GM15510 (cell line): ENCODE data around the gene TFAP2A.

Experiments used
- POLR2A ChIP-seq: IDR thresholded peaks from 3 replicates; pipeline ENCODE4 v1.6.1; 2011; ENCODE audit warnings: borderline replicate concordance; ENCODE audit not compliant: insufficient read length; ENCODE audit errors: extremely low read depth

The TFAP2A gene

DNA sequence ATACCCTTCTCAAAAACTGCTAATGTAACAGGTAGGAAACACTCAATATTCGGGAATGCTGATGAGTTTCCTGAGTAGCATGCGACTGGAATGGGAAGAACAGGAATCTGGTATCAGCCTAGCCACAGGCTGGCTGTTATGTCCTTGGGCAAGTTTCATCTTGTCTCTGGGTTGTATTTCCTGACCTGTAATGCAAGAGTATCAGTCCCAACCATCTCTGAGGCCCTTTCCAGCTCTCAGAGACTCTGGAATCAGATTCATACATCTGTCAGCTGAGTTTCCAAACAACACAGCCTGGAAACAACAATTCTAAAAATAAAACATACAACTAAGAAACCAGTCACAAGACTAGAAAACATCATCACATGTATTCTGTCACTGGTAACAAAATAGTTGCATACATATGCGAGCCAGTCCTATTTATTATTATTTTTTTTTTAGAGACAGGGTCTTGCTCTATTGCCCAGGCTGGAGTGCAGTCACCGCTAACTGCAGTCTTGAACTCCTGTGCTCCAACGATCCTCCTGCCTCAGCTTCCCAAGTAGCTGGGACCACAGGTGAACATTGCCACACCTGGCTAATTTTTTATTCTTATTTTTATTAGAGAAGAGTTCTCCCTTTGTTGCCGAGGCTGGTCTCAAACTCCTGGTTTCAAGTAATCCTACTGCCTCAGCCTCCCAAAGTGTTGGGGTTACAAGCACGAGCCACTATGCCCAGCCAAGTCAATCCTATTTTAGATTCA lies 16.7 kb upstream of the TFAP2A start:
- no peak for TF ChIP-seq POLR2A

DNA sequence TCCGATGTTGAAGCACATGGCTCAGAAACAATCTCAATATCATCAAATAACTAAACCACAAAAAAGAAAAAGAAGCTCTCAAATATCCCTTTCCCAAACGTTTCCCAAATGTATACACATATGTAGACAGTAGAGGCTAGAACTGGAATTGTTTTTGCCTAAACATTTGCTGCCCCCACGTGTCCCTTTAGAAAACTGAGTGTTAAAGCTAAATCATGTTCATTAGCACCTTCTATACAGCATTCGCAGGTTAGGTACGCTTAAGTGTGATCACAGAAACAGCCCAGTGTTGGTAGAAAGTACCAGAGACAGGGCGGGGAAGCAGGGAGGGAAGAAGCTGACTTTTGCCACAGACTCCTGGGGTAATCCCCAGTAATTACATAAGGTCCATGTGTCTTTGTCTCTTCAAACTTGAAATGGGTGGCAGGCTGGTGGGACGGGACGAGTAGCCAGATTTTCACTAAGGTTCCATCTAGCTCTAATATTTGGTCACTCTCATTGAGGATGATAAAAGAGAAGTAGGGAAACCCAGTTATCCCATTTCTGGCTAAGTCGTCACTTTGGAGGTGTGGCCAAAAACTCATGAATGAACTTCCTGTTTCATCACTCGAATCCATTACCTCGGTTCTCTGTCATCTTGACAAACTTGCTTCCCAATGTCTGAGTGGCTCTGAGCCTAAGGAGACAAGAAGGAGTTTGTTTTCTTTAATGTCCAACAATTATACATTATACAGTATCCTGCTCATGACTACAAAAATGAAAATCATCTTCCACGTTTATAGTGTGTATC lies 15.0 kb upstream of the TFAP2A start:
- no peak for TF ChIP-seq POLR2A

DNA sequence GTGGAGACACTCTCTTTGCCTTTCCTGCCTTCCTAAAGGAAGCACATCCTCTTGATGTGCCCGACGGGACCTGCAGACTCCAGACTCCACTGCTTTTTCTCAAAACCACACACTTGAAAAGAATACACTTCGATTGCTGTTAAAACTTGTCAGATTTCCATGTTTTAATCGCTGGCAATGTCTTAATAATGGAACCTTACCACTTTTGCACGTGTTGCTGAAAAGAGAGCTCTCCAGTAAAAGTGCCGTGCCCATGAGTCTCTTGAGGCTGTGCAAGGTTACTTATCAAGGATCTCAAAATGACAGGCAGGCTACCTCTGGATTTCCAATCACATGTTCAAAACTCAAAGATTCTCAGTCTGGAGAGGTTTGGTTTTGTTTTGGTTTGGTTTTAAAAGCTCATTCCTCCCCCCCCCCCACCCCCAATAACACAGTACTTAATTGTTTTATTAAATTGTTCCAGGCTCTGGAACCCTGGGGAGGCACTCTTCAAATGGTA lies 12.0 kb upstream of the TFAP2A start:
- no peak for TF ChIP-seq POLR2A

DNA sequence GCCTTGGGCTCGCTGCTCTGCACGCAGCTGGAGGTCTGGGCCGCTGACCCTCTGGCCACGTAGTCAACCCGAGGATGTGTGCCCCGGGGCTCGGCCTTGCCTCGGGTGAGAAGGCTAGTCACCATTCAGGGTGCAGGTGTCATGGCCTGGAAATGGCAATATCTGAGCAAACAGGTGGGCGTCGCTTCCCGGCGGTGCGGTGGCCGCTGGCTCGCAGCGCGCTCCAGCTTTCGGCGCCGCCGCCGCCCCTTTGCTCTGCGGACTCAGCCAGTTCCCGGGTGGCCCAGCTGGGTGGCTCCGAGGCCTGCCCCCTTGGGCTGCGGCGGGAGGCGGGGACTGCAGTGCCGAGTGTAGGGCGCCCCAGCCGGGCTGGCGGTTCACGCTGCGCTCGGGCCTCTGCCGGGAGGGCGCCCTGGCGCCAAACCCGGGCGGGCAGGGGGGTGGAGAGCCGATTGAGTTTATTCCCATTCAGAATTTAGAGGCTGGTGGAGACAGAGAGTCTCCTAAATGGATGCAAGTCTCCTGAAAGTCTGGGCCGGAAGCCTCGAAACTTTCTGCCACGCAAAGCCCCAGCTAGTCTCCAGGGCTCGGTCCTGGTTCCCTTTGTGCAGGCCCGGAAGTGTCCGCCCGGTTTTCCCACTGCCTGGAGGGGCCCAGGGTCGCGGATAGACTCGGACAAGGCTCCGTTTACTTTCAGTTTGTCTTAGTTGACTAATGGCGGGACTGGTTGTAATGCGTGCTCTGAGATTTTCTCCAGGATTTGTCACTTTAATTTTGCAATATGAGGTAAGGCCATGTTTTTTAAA lies 11.3 kb upstream of the TFAP2A start:
- TF ChIP-seq POLR2A: no peak

DNA sequence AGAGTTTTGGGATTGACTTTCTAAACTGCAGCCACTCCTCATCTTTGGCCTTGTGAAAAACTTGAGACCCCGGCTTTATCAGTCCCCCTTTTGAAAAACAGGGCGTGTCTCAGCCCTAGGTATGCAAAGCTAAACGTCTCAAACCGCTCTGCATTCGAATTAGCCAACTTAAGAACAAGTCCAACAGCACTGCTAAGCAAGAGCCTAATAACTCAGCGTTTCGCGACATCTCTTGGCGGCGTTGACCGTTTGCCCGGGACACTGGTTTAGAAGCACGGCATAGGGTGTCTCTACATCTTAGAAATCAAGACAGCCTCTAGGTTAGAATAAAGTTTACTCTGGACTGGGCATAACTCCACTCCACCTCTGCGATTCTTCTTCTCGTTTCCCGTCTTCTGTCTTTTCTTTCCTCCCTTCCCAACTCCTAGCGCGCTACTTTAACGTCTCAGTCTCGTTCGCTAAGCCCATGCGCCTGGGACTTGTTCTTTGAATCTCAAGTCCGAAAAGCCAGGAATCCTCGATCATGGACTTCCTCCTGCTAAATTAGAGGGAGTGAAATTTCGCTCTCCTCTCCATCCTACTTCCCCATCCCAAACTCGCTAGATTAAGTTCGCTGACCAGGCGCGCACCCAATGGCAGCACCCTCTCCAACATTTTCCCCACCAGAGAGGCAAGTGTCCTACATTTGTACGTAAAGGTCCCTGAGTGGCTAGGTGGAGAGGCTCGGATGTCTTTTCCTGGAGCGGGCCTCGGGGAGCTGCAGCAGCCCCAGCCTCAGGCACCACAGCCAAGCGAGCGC lies 10.5 kb upstream of the TFAP2A start:
- TF ChIP-seq POLR2A: no peak

DNA sequence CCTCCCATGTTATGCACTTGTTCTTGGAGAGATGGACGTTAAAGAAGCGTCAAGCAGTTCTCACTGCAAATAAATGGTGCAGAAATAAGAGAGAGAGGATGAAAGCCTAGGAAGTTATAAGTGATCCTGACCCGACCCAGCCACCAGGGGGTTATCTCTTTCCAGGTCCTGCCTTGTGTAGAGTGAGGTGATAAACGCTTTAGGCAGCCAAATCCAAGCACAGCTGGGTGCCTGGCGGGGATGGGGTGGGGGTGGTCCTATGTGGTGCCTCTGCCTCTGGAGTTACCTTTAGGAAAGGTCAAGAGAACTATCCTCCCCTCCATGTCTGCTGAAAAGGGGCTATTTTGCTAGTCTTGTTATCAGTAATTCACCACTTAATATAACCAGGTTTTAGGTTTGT lies 9.2 kb upstream of the TFAP2A start:
- no peak for TF ChIP-seq POLR2A

DNA sequence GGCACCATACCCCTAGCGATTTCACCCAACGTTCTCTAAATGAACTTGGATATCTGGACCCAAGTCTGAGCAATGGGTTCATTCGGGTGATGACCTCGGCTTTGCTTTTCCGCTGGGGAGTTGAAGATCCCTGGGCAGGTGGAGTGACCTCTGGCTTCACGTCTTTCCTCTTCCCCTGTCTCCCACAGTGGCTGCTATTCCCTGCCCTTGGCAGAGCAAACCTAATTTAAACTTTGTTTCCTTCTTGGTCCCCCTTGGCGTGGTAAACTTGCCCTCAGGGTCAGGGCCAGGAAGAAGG lies 7.8 kb upstream of the TFAP2A start:
- no peak for TF ChIP-seq POLR2A

DNA sequence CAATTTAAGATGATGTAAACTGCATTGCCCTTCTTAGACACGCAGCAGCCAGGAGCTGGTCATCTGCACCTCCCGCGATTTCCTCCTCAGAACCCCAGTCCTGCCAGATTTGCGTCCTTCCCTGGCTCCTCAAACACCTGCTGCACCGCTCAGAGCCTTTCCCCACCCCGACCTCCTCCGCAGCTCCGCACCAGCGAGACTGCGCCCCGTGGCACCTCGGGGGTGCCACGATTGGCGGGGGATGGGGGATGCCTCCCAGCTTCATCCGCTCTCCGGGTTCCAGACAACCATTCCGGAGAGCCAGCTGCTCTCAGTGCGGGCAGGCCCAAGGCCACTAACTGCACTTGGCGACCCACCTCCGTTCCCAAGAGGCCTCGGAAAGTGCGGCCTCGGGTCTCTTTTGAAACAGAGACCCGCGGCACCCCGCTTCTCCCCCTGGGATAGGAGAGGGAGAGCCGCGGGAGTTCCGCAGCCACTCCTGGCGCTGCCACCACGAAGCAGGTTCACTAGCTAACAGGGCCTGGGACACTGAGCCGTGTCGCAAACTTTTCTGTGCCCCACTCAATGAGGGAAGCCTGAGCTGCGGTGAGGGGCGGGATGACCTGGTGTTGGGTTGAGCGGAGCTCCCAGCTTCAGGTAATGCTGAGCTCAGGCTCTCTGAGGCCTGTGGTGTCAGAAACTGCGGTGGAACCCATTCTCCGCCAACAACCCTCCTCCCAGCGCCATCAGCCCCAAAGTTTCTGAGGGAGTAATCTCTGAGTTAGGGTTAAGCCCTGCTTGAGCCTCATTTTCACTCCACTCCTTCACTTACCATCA lies 7.3 kb upstream of the TFAP2A start:
- TF ChIP-seq POLR2A: no peak

DNA sequence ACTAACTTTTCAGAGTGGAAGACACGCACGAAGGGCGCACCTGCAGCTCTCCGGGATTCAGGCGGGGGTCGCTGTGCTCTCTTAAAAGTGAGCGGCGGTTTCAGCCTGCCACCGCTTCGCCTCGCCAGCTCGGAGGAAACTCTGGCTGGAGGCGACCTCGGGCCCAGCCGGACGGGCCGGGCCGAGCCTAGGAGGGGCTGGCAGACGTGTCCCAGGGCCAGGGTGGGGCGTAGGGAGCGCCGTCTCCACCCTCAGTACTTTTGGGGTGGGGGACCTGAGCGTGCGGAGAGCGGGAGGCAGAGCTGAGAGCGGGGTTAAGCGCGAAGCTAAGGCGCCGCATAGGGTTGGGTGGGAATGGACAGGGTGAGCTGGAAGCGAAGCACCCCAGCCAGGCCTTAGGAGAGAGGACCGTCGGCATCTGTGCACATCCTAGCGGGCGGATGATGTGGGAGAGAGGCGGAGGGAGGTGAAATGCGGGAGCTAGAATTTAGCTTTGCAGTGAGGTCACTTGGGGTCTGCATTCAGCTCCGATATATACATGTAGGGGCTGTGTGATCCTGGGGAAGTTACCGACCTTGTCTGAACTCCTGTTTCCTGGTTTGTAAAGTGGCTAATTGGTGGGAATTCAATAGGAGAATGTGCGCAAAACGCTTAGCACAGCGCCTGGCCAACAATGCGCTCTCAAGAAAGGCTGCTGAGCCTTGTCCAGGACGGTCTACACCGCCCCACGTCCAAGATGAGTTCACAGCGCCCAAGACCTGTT lies 6.5 kb upstream of the TFAP2A start:
- TF ChIP-seq POLR2A: no peak

DNA sequence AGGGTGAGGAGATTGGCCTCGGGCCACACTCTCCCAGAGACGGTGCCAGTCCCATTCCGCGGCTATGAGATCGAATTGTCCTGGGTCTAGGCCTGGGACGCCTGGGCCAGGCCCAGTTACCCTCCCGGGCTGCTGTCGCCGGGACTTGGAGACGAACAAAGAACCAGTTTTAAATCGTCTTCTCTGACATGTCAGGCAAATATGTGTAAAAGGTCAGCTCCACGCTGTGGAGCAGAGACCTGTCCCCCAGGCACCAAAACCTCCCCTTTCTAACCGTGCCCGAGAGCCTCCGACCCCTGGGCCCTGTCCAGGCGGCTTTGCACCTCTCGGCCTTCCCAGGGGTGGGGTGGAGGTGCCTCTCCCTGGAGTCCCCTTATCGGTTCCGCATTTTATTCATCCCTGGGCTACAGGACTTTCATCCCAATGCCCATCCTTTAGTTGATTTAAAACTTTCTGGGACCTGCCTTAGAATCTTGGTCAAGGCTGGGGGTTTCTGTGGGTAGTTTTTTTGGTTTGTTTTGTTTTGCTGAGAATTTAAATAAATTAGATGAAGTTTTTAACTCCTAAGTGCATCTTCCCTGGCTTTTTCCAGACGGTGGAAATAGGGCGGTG lies 5.8 kb upstream of the TFAP2A start:
- no peak for TF ChIP-seq POLR2A

DNA sequence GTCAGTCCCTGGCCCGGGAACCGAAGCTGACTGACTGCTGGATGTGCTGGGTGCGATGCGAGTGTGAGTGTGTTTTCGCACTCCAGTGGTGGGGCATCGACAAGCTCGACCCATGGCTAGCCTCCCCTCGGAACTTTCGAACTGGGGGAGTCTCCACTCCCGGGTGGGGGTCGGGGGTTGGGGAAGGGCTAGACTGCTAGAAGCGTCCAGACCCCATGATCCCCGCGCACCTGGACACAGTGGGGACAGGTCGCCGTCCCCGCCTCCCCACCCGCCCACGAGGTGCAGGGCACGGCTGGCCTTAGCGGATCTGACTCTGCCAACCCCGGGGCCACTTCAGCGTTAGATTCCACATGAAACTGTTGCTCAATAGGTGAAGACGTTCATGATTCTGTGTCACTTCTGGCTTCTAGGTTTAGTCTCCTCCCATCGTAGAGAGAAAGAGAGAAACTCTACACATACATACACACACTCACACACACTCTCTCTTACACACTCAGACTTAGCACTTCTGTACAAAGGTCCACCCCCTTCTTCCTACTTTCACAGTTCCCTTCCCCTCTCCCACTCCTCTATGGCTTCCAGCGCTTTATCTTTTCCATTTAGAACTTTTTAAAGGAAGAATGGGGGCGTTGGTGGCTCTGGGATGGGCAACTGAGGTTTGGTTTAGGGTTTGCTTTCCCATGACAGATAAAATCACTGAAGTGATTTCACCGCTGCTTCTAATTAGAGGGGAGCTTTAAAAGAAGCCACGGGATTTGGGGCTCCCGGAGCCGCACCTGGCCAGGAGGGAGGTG lies 5.1 kb upstream of the TFAP2A start:
- TF ChIP-seq POLR2A: no peak
